A549 treated with CORT108297 at 1 μM for 4 hours (cell line): ENCODE measurements around the gene OR13C3. TPM values are rescaled to one million over a fixed set of nuclear protein-coding genes. Genes with fewer than 3 reads are reported as not detected.

Experiments
- total RNA-seq: library from RNA; stranded (reverse); fragments of 200-300 nt; extraction: Qiagen RNA extraction; gene quantifications from 5 replicates; pipeline ENCODE4 v1.2.3, GENCODE V29; 2022

The OR13C3 gene
- total RNA-seq, result not detected in 5 replicates

DNA sequence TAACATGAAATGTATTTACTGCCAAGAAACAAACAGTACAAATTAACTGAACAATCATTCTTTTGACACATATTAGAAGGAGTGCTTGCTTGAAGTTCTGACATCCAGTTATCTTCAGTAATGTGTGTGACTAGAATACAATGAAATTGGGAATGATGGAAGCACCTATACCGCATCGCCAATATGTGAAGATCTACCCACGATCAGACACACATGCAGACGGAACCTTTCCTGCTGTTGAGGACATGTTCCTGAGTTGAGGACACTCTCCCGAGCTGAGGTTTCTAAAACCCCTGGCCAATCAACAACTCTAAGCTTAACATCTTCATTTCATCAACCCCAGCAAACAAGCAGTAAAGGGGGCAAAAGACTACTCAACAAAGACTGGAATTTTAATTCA is at the start of gene OR13C3:
OR13C3 (minus strand) TSS at position 101 of the 400 bp plus-strand sequence. CDS start 133 bp downstream, outside the sequence.

DNA sequence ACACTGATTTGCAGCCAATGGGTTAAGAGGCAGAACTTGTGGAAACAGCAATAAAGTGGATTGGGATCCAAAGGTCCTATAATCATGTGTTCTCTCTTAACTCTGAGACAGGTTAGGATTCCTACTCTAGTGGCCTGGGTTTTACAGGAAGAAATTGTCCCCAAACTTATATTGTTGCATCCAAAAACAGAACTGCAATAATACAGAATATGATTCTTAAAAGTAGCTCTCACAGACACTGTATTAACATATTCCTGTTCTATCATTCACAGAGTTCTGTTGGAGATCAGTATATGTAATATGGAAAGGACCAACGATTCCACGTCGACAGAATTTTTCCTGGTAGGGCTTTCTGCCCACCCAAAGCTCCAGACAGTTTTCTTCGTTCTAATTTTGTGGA is 32.2 kb upstream of the OR13C3 start, which contains the start of gene OR13C8:
OR13C8 (plus strand) TSS at position 301 of the 400 bp plus-strand sequence; CDS start at position 301, 0 bp downstream.

DNA sequence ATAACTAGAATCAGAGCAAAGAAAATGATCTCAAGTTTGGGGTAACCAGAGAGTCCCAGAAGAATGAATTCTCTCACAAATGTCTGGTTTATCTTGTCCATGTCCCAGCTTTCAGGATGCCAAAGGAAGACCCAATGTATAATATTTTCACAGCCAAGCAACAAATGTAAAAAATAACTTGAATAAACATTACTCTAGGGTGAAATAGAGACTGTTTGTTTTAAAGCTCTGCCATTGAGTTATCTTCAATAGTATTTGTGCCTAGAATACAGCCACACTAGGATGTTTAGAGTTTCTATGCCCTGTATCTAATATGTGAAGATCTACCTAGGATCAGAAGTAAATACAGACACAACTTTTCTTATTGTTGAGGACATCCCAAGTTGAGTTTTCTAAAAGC is 9.5 kb downstream of the OR13C3 start, which contains the start of gene OR13C4:
OR13C4 (minus strand) TSS at position 101 of the 400 bp plus-strand sequence; CDS start at position 101, 0 bp downstream.

DNA sequence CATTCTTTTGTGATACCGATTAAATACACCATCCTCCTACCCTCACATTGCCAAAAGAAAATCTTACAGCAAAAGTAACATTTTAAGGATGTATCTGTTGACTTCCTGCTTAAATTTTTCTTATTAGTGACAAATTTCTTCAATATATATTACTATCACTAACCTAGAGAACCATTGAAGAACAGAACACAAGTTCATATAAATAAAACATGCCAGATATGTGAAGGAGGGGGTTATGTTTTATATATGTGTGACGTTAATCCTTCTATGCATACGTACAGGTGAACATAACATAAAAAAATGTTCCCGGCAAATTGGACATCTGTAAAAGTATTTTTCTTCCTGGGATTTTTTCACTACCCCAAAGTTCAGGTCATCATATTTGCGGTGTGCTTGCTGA is 32.7 kb downstream of the OR13C3 start, which contains the start of gene OR13F1:
OR13F1 (plus strand) TSS at position 301 of the 400 bp plus-strand sequence; CDS start at position 301, 0 bp downstream.

Other genes starting within 250 kb of the OR13C3 start
- gene OR13F1, start 32.6 kb downstream of the OR13C3 start, total RNA-seq, result not detected in 5 replicates
- gene OR13C4, start 9.6 kb downstream of the OR13C3 start, total RNA-seq, result not detected in 5 replicates
- gene OR13C8, start 32.3 kb upstream of the OR13C3 start, total RNA-seq, result not detected in 5 replicates
- not detected in 5 replicates for gene OR13C5, start 62.6 kb upstream of the OR13C3 start, total RNA-seq
- not detected in 5 replicates for gene OR13C2, start 68.8 kb upstream of the OR13C3 start, total RNA-seq
- not detected in 5 replicates for gene OR13C9, start 81.3 kb upstream of the OR13C3 start, total RNA-seq
- not detected in 5 replicates for gene OR13D1, start 157.7 kb upstream of the OR13C3 start, total RNA-seq
- gene NIPSNAP3A, start 210.8 kb upstream of the OR13C3 start, total RNA-seq, result 10.1 to 15.8 TPM (median 14.7 TPM) in 5 replicates
- gene NIPSNAP3B, start 227.3 kb upstream of the OR13C3 start, total RNA-seq, result 0.38 to 0.91 TPM (median 0.72 TPM) in 5 replicates